Tibial nerve (tissue), 4 donors: ENCODE data around the gene DAD1. TPM values are rescaled to one million over a fixed set of nuclear protein-coding genes. Genes with fewer than 3 reads are reported as not detected.
A peak's percentile ranks its signal among the peaks of the same experiment; 100 is the strongest.
"Not testable (repeated sequence)": the region's sequence is repeated elsewhere in the genome, so short reads cannot be mapped to it uniquely, and the experiment has no call there.

Source experiments
- DNase-seq, 2 donors: peaks; one replicate each; pipeline ENCODE4 v3.0.0-alpha.2; 2019; ENCODE audit warnings: low spot score in 2 of 2
- H3K27ac ChIP-seq, 4 donors: fragments of 200-600 bp; sonication (generic) in 3 of 4; one replicate each; pipeline ENCODE4 v1.5.1; 2017 to 2019; ENCODE audit warnings: mild to moderate bottlenecking in 1 of 4
- H3K27me3 ChIP-seq, 2 donors: fragments of 200-600 bp; sonication (generic) in 1 of 2; one replicate each; pipeline versions ENCODE4 v1.5.1 to v1.6.0; 2017 to 2019
- H3K36me3 ChIP-seq, 3 donors: fragments of 200-600 bp; sonication (generic); one replicate each; pipeline ENCODE4 v1.5.1; 2018 to 2019
- H3K4me1 ChIP-seq, 4 donors: fragments of 200-600 bp; sonication (generic) in 3 of 4; one replicate each; pipeline ENCODE4 v1.5.1; 2017 to 2019
- H3K4me3 ChIP-seq, 4 donors: fragments of 200-600 bp; sonication (generic) in 3 of 4; one replicate each; pipeline ENCODE4 v1.5.1; 2017 to 2019; ENCODE audit warnings: mild to moderate bottlenecking in 1 of 4, moderate library complexity in 1 of 4
- H3K9me3 ChIP-seq, 4 donors: fragments of 200-600 bp; sonication (generic) in 3 of 4; one replicate each; pipeline ENCODE4 v1.5.1; 2017 to 2019
- CTCF ChIP-seq, 5 experiments: fragments of 200-600 bp in 3 of 5; fragments of 450-650 bp in 2 of 5; sonication (generic) in 3 of 5; IDR thresholded peaks; one replicate each; pipeline ENCODE4 v1.5.1; 2016 to 2019; ENCODE audit warnings: antibody characterized with exemption in 5 of 5, mild to moderate bottlenecking in 3 of 5, moderate library complexity in 2 of 5
- EP300 ChIP-seq, 2 donors: sonication (generic); formaldehyde crosslinking; IDR thresholded peaks; one replicate each; pipeline ENCODE4 v1.6.1; 2017; ENCODE audit warnings: antibody characterized with exemption in 2 of 2, mild to moderate bottlenecking in 1 of 2
- POLR2A ChIP-seq, 2 donors: fragments of 450-650 bp; IDR thresholded peaks; one replicate each; pipeline ENCODE4 v1.6.1; 2017; ENCODE audit warnings: antibody characterized with exemption in 2 of 2, mild to moderate bottlenecking in 2 of 2, moderate library complexity in 2 of 2
- WGBS, 2 donors: methylation state at CpG; one replicate each; pipeline ENCODE4 v1.1.5; 2018; 5-methylcytosine and 5-hydroxymethylcytosine counted together
- total RNA-seq, 4 donors: library from RNA; depleted of rRNA; stranded (reverse); fragments of >200 nt; gene quantifications; one replicate each; pipeline ENCODE4 v1.1.0, GENCODE V29; 2016

The DAD1 gene
- total RNA-seq, 4 donors from 2014 or later: 128 to 254 (median 198) TPM

DNA sequence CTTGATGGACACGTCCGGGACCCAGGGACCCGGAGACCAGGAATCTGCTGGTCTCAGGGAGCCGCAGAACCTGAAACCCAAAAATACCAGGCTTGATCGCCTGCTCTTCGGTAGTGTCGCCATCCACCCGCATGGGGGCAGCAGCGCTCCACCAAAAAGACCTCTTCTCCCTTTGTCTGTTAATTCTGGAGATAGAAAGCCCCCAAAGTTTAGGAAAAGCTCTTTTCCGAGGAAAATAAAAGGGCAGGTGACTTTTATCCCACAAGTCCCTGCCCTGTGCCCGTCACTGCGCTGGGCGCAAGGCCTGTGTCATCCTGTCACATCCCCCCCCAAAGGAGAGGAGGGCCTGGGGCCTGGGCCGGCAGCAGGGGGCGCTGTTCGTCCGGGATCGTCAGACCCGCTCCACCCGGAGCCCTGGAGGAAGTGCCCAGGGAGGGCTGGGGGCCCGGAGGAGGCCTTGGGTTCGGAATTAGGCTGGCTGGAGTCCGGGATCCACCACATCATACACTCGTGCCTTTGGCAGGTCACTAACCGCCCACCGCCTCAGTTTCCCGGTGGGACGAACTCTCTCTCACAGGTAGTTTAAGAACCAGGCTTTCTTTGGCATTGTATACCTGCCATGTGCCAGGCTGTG is 31.9 kb downstream of the DAD1 start:
- Histone ChIP-seq H3K4me1 (peaks cover 0 to 48% (median 20%) of the 10 kb centered on the region in 4 donors), H3K27me3 (no peaks in the 10 kb centered on the region), H3K9me3 (no peaks in the 10 kb centered on the region), H3K36me3 (no peaks in the 10 kb centered on the region), H3K4me3 (peak overlapping the region in 3 of 4 donors; percentile 5 to 46 (median 38)), H3K27ac (peak overlapping the region; percentile 10 to 90 (median 45))
- TF ChIP-seq CTCF (IDR thresholded peaks at IDR 0.05) (peak; percentile 95 to 100 (median 97)), EP300 (IDR thresholded peaks at IDR 0.05) (peak in 1 of 2 donors; percentile 24), POLR2A (IDR thresholded peaks at IDR 0.05) (no peak)
- 3 to 7% methylated on average over 28 of the region's 28 CpGs for WGBS, 2 donors
- DNase-seq: peak; percentile 53 to 79

GRCh38 chr14:22556021-22556989 is 32.7 kb downstream of the DAD1 start:
- peak in 1 of 2 donors; percentile 40 for DNase-seq
- 53 to 56% methylated on average over 28 of the region's 28 CpGs for WGBS, 2 donors
- peak overlapping the region in 2 of 4 donors; percentile 38 to 46 for H3K4me3 ChIP-seq
- peak overlapping the region in 3 of 4 donors; percentile 10 to 90 (median 67) for H3K27ac ChIP-seq
- H3K27me3 ChIP-seq: no peaks in the 10 kb centered on the region
- peaks cover 0 to 45% (median 19%) of the 10 kb centered on the region in 4 donors for H3K4me1 ChIP-seq
- no peaks in the 10 kb centered on the region for H3K36me3 ChIP-seq
- TF ChIP-seq EP300 (IDR thresholded peaks at IDR 0.05) (peak in 1 of 2 donors; percentile 44), POLR2A (IDR thresholded peaks at IDR 0.05) (no peak)
- H3K9me3 ChIP-seq: no peaks in the 10 kb centered on the region

- 82 to 89% methylated on average over 3 to 4 of the region's 4 CpGs for WGBS, 2 donors
- no peaks in the 10 kb centered on the region for H3K27me3 ChIP-seq
- peak overlapping the region in 2 of 4 donors; percentile 67 to 90 for H3K27ac ChIP-seq
- DNase-seq: no peak
- H3K9me3 ChIP-seq: no peaks in the 10 kb centered on the region
- no peaks in the 10 kb centered on the region for H3K36me3 ChIP-seq
- H3K4me3 ChIP-seq: no peak overlapping the region
- peaks cover 0 to 49% (median 19%) of the 10 kb centered on the region in 4 donors for H3K4me1 ChIP-seq
- TF ChIP-seq POLR2A (IDR thresholded peaks at IDR 0.05) (no peak), EP300 (IDR thresholded peaks at IDR 0.05) (no peak), CTCF (IDR thresholded peaks at IDR 0.05) (no peak)
Observed at GRCh38 chr14:22555384-22556011, 33.5 kb downstream of the DAD1 start.

DNA sequence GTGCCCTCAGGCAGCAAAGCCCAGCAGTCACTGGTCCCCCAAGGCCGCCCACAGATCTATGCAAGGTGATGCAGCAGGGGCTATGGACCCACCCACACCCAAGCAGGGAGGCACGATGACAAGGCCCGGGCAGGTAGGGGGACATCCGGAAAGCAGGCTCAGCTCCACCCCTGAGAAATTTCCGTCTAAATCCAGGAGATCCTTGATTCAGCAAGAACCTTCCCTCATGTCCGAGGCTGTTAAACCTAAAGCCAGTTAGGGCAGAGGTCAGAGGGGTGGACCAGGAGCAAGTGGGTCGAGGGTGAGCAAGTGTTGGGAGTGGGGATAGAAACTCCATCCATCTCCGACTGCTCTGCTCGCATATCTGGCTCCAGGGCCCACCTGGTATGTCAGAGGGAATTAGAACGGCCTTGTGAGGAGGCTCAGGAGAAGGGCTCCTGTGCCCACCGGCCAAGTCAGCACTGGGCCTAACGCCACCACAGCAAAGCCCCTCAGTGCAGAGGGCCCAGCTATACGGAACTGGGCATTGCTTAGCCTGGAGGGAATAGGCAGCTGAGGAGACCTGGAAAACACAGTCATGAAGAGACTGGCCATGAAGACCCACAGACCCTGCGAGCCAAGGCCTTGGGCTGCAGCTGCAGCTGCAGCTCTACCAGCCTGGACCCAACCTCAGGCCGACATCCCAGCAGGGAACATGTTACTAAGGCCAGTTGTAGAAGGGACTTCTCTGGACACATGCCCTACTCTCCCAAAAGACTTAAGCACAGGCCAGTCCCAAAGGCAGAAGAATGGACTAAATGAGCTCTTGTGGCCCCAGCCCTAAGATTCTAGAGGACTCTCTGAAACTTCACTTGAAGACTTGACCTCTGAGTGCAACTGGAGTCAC is 34.3 kb downstream of the DAD1 start:
- no peak for DNase-seq
- H3K4me1 ChIP-seq: peaks cover 0 to 56% (median 24%) of the 10 kb centered on the region in 4 donors
- H3K27me3 ChIP-seq: no peaks in the 10 kb centered on the region
- H3K4me3 ChIP-seq: no peak overlapping the region
- peak overlapping the region in 1 of 4 donors; percentile 90 for H3K27ac ChIP-seq
- no peaks in the 10 kb centered on the region for H3K36me3 ChIP-seq
- WGBS, 2 donors: 91 to 92% methylated on average over 12 to 15 of the region's 15 CpGs
- no peaks in the 10 kb centered on the region for H3K9me3 ChIP-seq
- no peak for TF ChIP-seq CTCF (IDR thresholded peaks at IDR 0.05)
- no peak for TF ChIP-seq POLR2A (IDR thresholded peaks at IDR 0.05)
- TF ChIP-seq EP300 (IDR thresholded peaks at IDR 0.05): no peak

DNA sequence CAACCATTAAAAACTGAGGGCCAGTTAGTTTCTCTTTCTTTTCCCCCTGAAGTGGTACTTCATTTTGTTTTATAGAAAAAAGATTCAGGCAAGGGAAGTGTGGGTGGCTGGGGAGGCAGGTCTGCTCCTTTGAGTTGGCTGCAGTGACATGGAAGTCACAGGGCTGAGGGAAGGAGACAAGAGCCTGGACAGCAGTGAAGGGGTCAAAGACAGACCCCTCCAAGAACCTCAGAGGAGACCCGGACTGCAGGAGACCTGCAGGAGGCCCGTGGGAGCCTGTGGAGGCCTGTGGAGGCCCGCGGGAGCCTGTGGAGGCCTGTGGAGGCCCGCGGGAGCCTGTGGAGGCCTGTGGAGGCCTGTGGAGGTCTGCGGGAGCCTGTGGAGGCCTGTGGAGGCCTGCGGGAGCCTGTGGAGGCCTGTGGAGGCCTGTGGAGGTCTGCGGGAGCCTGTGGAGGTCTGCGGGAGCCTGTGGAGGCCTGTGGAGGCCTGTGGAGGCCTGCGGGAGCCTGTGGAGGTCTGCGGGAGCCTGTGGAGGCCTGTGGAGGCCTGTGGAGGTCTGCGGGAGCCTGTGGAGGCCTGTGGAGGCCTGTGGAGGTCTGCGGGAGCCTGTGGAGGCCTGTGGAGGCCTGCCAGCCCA is 35.0 kb downstream of the DAD1 start:
- Histone ChIP-seq H3K27ac (peak overlapping the region in 1 of 4 donors; percentile 40), H3K4me1 (peaks cover 0 to 59% (median 25%) of the 10 kb centered on the region in 4 donors)
- not testable (repeated sequence) for H3K4me3 ChIP-seq, H3K36me3 ChIP-seq, H3K27me3 ChIP-seq, H3K9me3 ChIP-seq, DNase-seq
- 81 to 89% methylated on average over 4 to 10 of the region's 14 CpGs for WGBS, 2 donors
